Astrocyte (in vitro differentiated cells and primary cell): ENCODE measurements around the gene ZNF341.

Experiments
- CTCF ChIP-seq: IDR thresholded peaks from 2 replicates; pipeline ENCODE4 v1.5.1; 2011; ENCODE audit warnings: low read depth, mild to moderate bottlenecking, inconsistent platforms, low read length, moderate library complexity; ENCODE audit not compliant: insufficient read depth
- EZH2 ChIP-seq: IDR thresholded peaks from 2 replicates; pipeline ENCODE4 v1.6.1; 2012; ENCODE audit warnings: mild to moderate bottlenecking, low read length, inconsistent platforms; ENCODE audit not compliant: insufficient read depth

- TF ChIP-seq CTCF (no peak), EZH2 (no peak)
These were observed 3.3 kb upstream of the ZNF341 start for GRCh38 chr20:33728463-33728862.
